Subcutaneous adipose tissue (tissue), 4 donors: ENCODE data around the gene FRMPD4. TPM values are rescaled to one million over a fixed set of nuclear protein-coding genes. Genes with fewer than 3 reads are reported as not detected.

Experiments used
- total RNA-seq, 4 donors: library from RNA; depleted of rRNA; stranded (reverse); fragments of >200 nt; gene quantifications; one replicate each; pipeline ENCODE4 v1.1.0, GENCODE V29; 2016
- TF ChIP-seq, protein P1 (sequence below): fragments of 450-650 bp; IDR thresholded peaks from one replicate; pipeline ENCODE4 v1.5.1; 2016; ENCODE audit warnings: low read depth, mild to moderate bottlenecking, control low read depth, antibody characterized with exemption, moderate library complexity

The FRMPD4 gene
- total RNA-seq, 4 donors from 2014 or later = 0.17 to 0.44 (median 0.19) TPM; not detected in 1

DNA sequence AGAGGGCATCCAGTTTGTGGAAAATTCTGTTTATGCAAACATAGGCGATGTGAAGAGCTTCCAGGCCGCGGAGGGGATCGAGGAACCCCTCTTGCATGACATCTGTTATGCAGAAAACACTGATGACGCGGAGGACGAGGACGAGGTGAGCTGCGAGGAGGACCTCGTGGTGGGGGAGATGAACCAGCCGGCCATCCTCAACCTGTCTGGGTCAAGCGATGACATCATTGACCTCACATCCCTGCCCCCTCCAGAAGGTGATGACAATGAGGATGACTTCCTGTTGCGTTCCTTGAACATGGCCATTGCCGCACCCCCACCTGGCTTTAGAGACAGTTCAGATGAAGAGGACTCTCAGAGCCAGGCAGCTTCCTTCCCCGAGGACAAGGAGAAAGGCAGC lies 578.3 kb downstream of the FRMPD4 start:
- TF ChIP-seq, protein P1, sequence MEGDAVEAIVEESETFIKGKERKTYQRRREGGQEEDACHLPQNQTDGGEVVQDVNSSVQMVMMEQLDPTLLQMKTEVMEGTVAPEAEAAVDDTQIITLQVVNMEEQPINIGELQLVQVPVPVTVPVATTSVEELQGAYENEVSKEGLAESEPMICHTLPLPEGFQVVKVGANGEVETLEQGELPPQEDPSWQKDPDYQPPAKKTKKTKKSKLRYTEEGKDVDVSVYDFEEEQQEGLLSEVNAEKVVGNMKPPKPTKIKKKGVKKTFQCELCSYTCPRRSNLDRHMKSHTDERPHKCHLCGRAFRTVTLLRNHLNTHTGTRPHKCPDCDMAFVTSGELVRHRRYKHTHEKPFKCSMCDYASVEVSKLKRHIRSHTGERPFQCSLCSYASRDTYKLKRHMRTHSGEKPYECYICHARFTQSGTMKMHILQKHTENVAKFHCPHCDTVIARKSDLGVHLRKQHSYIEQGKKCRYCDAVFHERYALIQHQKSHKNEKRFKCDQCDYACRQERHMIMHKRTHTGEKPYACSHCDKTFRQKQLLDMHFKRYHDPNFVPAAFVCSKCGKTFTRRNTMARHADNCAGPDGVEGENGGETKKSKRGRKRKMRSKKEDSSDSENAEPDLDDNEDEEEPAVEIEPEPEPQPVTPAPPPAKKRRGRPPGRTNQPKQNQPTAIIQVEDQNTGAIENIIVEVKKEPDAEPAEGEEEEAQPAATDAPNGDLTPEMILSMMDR = no peak

DNA sequence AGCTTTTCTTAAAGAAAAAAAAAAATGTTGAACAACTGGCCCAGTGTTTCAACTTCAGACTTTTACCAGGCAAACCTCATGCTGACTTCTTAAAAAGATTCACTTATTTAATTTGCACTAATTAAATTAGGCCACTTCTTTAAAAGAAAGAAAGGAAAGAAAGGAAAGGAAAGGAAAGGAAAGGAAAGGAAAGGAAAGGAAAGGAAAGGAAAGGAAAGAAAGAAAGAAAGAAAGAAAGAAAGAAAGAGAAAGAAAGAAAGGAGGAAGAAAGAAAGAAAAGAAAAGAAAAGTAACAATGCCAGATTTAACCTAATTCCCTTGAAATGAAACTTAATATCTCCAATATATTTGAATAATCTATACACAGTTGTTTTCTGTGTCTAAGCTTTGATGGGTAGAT lies 581.6 kb downstream of the FRMPD4 start:
- TF ChIP-seq, protein P1 = no peak

DNA sequence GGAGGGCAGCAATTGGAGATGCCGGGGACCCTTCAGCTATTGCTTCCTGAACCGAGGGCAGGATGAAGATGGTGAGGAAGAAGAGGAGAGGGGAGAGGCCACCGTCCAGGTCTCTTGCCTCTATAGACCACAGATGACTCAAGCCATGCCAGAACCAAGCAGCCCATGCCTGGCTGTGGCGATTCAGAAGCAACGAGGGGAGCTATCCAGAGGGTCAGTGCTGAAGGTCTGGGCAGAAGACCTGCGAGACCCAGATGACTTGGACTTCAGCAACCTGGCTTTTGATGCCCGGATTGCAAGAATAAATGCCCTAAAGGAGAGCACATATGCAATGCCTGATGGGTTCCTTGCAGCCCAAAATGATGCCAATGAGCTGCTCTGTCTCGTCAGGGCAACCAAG lies 582.8 kb downstream of the FRMPD4 start:
- TF ChIP-seq, protein P1 = no peak

DNA sequence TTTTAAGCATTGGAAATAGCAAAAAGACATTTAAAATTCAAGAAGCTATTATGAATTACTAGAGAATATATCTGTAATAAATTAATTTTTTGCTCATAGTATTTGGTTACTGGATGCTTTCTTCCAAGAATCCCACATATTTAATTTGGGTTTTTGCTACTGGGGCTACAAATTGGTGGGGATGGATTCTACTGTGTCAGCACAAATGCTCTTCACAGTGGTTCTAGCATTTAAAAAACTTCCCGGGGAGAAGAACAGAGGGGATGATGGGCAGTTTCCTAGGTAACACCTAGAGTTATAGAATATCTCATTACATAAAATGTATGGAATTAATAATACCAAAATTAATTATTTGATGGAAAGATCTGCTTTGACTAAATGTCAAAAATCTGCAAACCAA lies 584.0 kb downstream of the FRMPD4 start:
- TF ChIP-seq, protein P1 = no peak

DNA sequence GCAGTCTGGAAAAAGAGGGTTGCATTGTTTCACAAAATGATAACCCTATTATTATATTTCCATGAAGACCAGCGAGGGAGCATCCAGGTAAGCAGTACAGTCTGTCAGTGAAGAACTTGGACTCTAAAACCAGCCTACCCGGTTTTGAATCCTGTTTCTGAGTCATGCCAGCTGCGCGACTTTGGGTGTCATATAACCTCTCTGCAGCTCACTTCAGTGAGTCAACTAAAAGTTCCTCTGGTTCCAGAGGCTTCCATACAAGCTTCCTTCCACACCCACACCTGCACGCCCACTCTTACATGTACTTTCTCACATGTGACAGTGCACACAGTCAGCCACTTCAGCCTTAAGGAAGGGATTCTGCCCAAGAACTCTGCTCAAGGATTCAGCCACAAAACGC lies 603.1 kb downstream of the FRMPD4 start:
- TF ChIP-seq, protein P1 = no peak

DNA sequence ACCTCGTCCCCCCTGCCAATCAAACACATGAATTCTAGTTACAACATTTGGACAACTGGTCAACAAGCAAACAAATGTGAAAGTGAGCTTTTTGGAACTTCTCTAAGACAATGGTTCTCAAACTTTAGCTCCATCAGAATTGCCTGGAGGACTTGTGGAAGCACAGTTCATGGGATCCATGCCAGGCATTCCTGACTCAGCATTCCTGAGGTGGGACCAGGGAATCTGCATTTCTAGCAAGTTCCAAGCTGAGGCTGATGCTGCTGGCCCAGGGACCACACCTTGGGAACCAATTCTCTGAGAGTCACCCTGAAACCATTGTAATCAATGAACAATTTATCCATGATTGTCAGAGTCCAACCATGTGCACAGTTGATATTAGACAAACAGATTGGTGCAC lies 609.2 kb downstream of the FRMPD4 start:
- TF ChIP-seq, protein P1 = no peak

DNA sequence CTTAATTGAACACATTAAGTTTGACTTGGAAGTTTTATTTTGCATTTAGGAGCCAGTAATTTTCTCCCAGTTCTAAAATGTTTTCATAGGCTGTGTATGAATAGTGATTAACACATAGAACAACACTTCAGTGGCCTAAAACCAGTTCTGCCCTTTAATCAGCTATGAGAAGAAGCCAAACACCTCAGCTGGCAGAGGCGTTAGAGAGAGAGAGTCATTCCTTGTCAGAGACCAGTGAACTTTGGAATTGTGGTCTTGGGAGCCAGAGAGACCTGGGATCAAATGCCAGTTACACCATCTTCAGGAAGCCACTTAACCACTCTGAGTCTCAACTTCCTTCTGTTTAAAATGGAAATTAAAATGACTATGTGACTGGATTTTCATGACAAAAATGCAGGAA lies 613.6 kb downstream of the FRMPD4 start:
- TF ChIP-seq, protein P1 = no peak
